ENCODE measurements around the gene GPR65. TPM values are rescaled to one million over a fixed set of nuclear protein-coding genes. Genes with fewer than 3 reads are reported as not detected.

Gene GPR65
- total RNA-seq, 1 donor from 2014 or later, result 2.4 TPM

- DNase-seq (ENCODE audit: low spot score), result no peak
Observed at GRCh38 chr14:88039197-88039596, 34.3 kb downstream of the GPR65 start.

GRCh38 chr14:88040146-88040545, 35.2 kb downstream of the GPR65 start:
- no peak for DNase-seq (ENCODE audit: low spot score)

- no peak for DNase-seq (ENCODE audit: low spot score)
Observed at GRCh38 chr14:88043529-88044443, 38.9 kb downstream of the GPR65 start.

- DNase-seq (ENCODE audit: low spot score), result no peak
Observed at GRCh38 chr14:88044444-88044758, 39.5 kb downstream of the GPR65 start.

- no peak for DNase-seq (ENCODE audit: low spot score)
Observed at GRCh38 chr14:88044776-88045446, 40.0 kb downstream of the GPR65 start.

DNA sequence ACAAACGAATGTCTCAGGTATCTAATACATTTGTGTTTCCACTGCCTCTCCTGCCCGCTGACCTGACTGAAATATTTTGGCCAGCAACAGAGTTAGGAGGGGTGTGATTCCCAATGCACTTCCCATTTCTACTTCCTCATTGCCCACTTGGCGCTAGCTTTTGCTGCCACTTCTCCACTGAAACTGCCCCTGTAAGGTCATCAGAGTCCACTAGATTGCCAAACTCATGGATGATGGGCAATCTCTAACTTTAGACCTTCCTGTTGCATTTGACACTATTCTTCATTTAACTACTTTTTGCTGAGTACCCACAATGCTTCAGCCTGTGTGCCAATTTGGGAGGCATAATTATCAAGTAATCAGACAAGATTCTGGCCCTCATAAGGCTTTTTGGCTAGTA, 40.8 kb downstream of the GPR65 start:
- peak; percentile 34 for DNase-seq (ENCODE audit: low spot score)

- DNase-seq (ENCODE audit: low spot score), result no peak
Observed at GRCh38 chr14:88048351-88048750, 43.4 kb downstream of the GPR65 start.

DNA sequence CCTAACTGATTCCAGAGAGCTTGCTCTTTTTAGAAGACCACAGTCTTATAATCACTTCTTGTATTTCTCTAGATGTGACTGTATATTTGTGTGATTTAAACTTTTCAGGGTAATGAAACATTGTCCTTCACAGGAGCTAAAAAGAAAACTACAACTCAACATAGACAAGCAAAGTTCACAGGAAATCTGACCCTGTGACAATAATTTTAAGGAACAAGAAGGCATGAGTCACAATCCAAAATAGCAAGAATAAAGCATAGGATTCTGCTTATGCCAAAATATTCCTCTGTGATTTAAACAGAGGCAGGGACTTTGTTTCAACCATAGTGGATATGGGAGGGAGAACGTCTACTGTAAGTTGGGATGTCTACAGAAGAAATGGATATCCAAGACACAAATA, 44.3 kb downstream of the GPR65 start:
- DNase-seq (ENCODE audit: low spot score), result no peak

DNA sequence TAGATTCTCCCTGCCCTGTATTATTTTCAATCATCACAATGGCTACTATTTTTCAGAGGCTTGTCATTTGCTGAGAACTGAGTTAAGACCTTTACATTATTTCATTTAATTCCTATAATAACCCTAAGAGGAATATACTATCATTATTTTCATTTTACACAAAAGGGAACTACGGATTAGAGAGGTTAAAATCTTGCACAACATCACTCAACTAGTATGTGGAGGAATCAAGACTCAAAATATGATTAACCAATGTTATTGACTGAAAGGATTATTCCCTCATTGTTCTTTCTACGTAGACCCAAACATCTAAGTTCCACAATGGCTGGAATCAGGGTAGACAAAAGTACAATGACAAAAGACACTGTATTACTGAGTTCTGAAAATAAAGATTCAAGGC, 45.0 kb downstream of the GPR65 start:
- no peak for DNase-seq (ENCODE audit: low spot score)

GRCh38 chr14:88060576-88060975, 55.6 kb downstream of the GPR65 start:
- no peak for DNase-seq (ENCODE audit: low spot score)

DNA sequence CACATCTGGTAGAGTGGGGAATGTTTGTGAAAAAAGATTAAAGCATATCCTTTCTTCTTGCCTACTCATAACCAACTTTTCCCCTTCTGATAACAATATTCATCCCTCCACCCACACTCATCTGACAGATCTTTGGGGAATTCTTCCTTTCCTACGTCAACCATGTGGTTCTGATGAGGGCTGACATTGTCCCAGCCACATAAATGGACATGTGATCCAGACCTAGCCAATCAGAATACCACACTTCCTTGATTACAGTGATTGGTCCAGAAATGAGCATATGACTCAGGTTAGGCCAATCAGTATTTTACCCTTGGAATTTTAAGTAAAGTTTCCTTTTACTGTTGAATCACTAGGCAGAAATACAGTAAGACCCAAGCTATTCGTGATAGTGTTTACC, 58.9 kb downstream of the GPR65 start:
- no peak for DNase-seq (ENCODE audit: low spot score)

Other genes starting within 250 kb of the GPR65 start
- gene GALC, start 12.0 kb upstream of the GPR65 start, total RNA-seq (ENCODE audit: insufficient read depth, low replicate concordance), result 26.0 TPM